NB4 (cell line): ENCODE data around the gene ALPK3.

Source experiments
- CTCF ChIP-seq: IDR thresholded peaks from one replicate; pipeline ENCODE4 v1.5.1; 2012; ENCODE audit warnings: low read depth, low read length
- MAX ChIP-seq: IDR thresholded peaks from 2 replicates; pipeline ENCODE4 v1.6.1; 2011; ENCODE audit warnings: low read depth, low read length
- MYC ChIP-seq: IDR thresholded peaks from 2 replicates; pipeline ENCODE4 v1.6.1; 2011; ENCODE audit warnings: low read depth, low read length
- POLR2A ChIP-seq: IDR thresholded peaks from 2 replicates; pipeline ENCODE4 v1.6.1; 2011; ENCODE audit warnings: mild to moderate bottlenecking; ENCODE audit not compliant: insufficient read length; ENCODE audit errors: extremely low read depth

- TF ChIP-seq CTCF (no peak), POLR2A (no peak), MAX (no peak), MYC (no peak)
These were observed 71.5 kb downstream of the ALPK3 start for GRCh38 chr15:84888639-84889038.
